Raji (cell line): ENCODE measurements around the gene UBE2Q2.

Experiments
- POLR2A ChIP-seq: IDR thresholded peaks from 2 replicates; pipeline ENCODE4 v1.6.1; 2011; ENCODE audit warnings: low read depth, low read length, control low read depth; ENCODE audit not compliant: insufficient read depth

Gene UBE2Q2

GRCh38 chr15:75850708-75851107, 7.5 kb downstream of the UBE2Q2 start:
- TF ChIP-seq POLR2A, result no peak

- TF ChIP-seq POLR2A, result no peak
Observed at GRCh38 chr15:75857886-75858285, 14.6 kb downstream of the UBE2Q2 start.

- TF ChIP-seq POLR2A, result no peak
Observed at GRCh38 chr15:75861750-75862402, 18.6 kb downstream of the UBE2Q2 start.

GRCh38 chr15:75862796-75863195, 19.5 kb downstream of the UBE2Q2 start:
- no peak for TF ChIP-seq POLR2A

- TF ChIP-seq POLR2A, result no peak
Observed at GRCh38 chr15:75864213-75865059, 21.2 kb downstream of the UBE2Q2 start.

- TF ChIP-seq POLR2A, result no peak
Observed at GRCh38 chr15:75866916-75867315, 23.7 kb downstream of the UBE2Q2 start.

GRCh38 chr15:75867449-75867848, 24.2 kb downstream of the UBE2Q2 start:
- TF ChIP-seq POLR2A, result no peak

- no peak for TF ChIP-seq POLR2A
Observed at GRCh38 chr15:75868019-75868418, 24.8 kb downstream of the UBE2Q2 start.

GRCh38 chr15:75869446-75869845, 26.2 kb downstream of the UBE2Q2 start:
- TF ChIP-seq POLR2A, result no peak

GRCh38 chr15:75872403-75872990, 29.2 kb downstream of the UBE2Q2 start:
- TF ChIP-seq POLR2A, result no peak

- no peak for TF ChIP-seq POLR2A
Observed at GRCh38 chr15:75884041-75884440, 40.8 kb downstream of the UBE2Q2 start.

- no peak for TF ChIP-seq POLR2A
Observed at GRCh38 chr15:75887178-75887577, 43.9 kb downstream of the UBE2Q2 start.

- no peak for TF ChIP-seq POLR2A
Observed at GRCh38 chr15:75891895-75892294, 48.6 kb downstream of the UBE2Q2 start.

- no peak for TF ChIP-seq POLR2A
Observed at GRCh38 chr15:75895731-75896130, 52.5 kb downstream of the UBE2Q2 start.

GRCh38 chr15:75900577-75900976, 57.3 kb downstream of the UBE2Q2 start:
- no peak for TF ChIP-seq POLR2A

- no peak for TF ChIP-seq POLR2A
Observed at GRCh38 chr15:75902129-75902557, 58.9 kb downstream of the UBE2Q2 start.
